IgD-negative memory B cell (primary cell): ENCODE data around the gene HMSD. TPM values are rescaled to one million over a fixed set of nuclear protein-coding genes. Genes with fewer than 3 reads are reported as not detected.
A peak's percentile ranks its signal among the peaks of the same experiment; 100 is the strongest.
"Not testable (repeated sequence)": the region's sequence is repeated elsewhere in the genome, so short reads cannot be mapped to it uniquely, and the experiment has no call there.

Experiments used
- H3K27ac Mint-ChIP-seq, 3 donors: one replicate each; pipeline ENCODE4 v1.8.0; 2020 to 2022; ENCODE audit warnings: mild to moderate bottlenecking in 3 of 3, mixed read lengths in 3 of 3, moderate library complexity in 1 of 3
- H3K27me3 Mint-ChIP-seq: one replicate; pipeline ENCODE4 v1.8.0; 2021; ENCODE audit warnings: mixed read lengths
- H3K36me3 Mint-ChIP-seq: one replicate; pipeline ENCODE4 v1.8.0; 2020; ENCODE audit warnings: mild to moderate bottlenecking, mixed read lengths
- H3K4me1 Mint-ChIP-seq, 3 donors: one replicate each; pipeline ENCODE4 v1.8.0; 2020 to 2022; ENCODE audit warnings: mixed read lengths in 3 of 3, mild to moderate bottlenecking in 1 of 3
- H3K4me3 Mint-ChIP-seq, 4 donors: one replicate each; pipeline ENCODE4 v1.8.0; 2020 to 2022; ENCODE audit warnings: mild to moderate bottlenecking in 4 of 4, mixed read lengths in 4 of 4, moderate library complexity in 3 of 4
- H3K9me3 Mint-ChIP-seq, 3 donors: one replicate each; pipeline ENCODE4 v1.8.0; 2020 to 2021; ENCODE audit warnings: mixed read lengths in 3 of 3, mild to moderate bottlenecking in 1 of 3
- polyA plus RNA-seq: library from polyadenylated mRNA; unstranded; fragments of 300-500 nt; fragmentation: Illumina TruSeq; gene quantifications from one replicate; pipeline ENCODE4 v1.2.3, GENCODE V29; 2021

Gene HMSD
- polyA plus RNA-seq, 1 donor from 2014 or later = not detected

DNA sequence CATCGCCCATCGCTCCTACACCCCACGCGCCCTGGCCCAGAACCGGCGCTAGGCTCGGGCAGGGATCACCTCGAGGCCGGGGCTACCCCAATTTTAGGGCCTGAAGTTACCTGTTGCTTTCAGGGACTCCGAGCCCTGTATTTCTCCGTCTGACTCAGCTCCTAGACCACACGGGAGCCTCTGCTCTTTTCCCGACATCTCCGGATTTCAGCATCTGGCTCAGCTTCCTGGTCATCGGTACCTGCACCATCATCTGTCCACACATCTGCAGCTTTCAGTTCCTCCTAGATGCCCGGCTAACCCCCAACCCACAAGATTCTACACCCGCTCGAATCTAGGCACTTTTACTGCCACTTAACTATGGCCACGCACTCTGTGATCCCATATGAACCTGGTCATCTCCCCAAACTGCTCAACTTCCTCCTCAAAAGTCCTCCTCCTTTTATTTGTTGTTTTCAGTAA lies 12.1 kb upstream of the HMSD start:
- Mint-ChIP-seq H3K27me3 (peaks cover 8% of the 10 kb centered on the region), H3K27ac (no peak overlapping the region), H3K36me3 (peaks cover 2% of the 10 kb centered on the region), H3K4me1 (peaks cover 3 to 6% (median 3%) of the 10 kb centered on the region in 3 donors), H3K9me3 (no peaks in the 10 kb centered on the region), H3K4me3 (no peak overlapping the region)

DNA sequence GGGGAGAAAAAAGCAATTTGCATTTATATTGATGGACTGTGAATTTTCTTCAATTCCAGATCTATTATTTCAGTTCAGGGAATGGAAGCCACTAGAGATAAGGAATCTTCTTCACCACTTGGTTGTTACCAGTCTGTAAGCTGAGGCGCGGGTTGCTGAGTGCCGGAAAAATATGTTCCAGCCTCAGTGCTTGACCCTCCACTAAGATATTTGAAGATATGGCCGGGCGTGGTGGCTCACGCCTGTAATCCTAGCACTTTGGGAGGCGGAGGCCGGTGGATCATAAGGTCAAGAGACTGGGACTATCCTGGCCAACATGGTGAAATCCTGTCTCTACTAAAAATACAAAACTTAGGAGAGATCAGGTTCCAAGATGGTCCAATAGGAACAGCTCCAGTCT lies 9.1 kb upstream of the HMSD start:
- Mint-ChIP-seq H3K36me3 (peaks cover 2% of the 10 kb centered on the region), H3K27ac (no peak overlapping the region), H3K27me3 (peaks cover 20% of the 10 kb centered on the region), H3K4me3 (no peak overlapping the region), H3K9me3 (no peaks in the 10 kb centered on the region), H3K4me1 (peaks cover 3 to 6% (median 3%) of the 10 kb centered on the region in 3 donors)

DNA sequence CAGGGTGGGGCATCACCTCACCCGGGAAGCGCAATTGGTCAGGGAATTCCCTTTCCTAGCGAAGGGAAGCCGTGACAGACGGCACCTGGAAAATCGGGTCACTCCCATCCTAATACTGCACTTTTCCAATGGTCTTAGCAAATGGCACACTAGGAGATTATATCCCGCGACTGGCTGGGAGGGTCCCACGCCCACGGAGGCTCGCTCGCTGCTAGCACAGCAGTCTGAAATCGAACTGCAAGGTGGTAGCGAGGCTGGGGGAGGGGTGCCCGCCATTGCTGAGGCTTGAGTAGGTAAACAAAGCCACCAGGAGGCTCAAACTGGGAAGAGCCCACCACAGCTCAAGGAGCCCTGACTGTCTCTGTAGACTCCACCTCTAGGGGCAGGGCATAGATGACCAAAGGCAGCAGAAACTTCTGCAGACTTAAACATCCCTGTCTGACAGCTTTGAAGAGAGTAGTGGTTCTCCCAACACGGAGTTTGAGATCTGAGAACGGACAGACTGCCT lies 8.5 kb upstream of the HMSD start:
- not testable (repeated sequence) for H3K36me3 Mint-ChIP-seq, H3K4me1 Mint-ChIP-seq, H3K4me3 Mint-ChIP-seq, H3K9me3 Mint-ChIP-seq, H3K27ac Mint-ChIP-seq
- H3K27me3 Mint-ChIP-seq = peaks cover 19% of the 10 kb centered on the region

DNA sequence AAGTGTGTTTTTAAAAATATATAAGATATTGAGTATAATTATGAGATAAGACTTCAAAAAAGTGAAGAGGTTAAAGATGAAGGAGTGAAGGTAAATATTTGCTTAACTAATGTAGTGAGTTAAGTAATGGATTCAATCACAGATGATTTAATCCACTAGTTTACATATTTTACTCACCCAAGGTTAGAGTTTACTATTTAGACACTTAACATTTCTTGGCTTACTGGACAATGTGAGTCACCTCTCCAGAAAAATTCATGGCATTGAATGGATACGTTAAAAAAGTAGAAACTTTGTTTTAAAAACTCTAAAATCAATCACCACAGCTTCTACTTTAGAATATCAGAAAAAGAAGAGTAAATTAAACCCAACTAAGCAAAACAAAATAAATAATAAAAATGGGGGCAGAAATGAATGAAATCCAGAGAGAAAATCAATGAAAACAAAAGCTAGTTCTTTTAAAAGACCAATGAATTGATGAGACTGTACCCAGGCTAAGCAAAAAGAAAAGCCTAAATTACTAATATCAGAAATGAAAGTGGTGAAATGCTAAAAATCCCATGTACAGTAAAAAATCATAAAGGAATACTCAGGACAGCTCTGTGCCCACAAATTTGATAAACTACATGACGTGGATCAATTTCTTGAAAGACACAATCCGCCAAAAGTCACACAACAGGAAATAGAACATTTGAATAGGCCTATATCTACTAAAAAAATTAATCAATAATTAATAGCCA lies 1.9 kb upstream of the HMSD start:
- Mint-ChIP-seq H3K4me3 (peak overlapping the region in 1 of 4 donors; percentile 29), H3K4me1 (peaks cover 18 to 20% (median 19%) of the 10 kb centered on the region in 3 donors), H3K9me3 (no peaks in the 10 kb centered on the region), H3K36me3 (no peaks in the 10 kb centered on the region), H3K27me3 (peaks cover 14% of the 10 kb centered on the region), H3K27ac (no peak overlapping the region)

DNA sequence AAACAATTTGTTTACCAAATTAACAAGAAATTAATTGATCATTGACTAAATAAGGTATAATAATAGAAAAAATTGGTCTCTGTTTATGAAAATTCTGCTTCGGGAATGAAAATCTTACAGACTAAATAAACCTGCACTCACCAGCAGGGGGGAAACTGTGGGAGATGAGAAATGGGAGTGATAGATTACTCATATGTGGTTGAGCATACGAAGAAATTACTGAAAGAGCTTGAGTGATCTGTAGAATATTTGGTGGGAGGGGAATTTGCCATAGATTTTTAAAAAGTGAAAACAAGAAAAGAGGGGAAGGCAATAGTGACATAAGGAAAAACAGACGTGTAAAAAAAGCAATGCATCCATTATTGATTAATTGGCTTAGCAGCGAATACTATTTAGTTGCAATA lies 2.2 kb downstream of the HMSD start:
- Mint-ChIP-seq H3K27ac (no peak overlapping the region), H3K4me1 (peaks cover 18 to 20% (median 19%) of the 10 kb centered on the region in 3 donors), H3K9me3 (no peaks in the 10 kb centered on the region), H3K4me3 (no peak overlapping the region), H3K27me3 (peaks cover 1% of the 10 kb centered on the region), H3K36me3 (no peaks in the 10 kb centered on the region)

DNA sequence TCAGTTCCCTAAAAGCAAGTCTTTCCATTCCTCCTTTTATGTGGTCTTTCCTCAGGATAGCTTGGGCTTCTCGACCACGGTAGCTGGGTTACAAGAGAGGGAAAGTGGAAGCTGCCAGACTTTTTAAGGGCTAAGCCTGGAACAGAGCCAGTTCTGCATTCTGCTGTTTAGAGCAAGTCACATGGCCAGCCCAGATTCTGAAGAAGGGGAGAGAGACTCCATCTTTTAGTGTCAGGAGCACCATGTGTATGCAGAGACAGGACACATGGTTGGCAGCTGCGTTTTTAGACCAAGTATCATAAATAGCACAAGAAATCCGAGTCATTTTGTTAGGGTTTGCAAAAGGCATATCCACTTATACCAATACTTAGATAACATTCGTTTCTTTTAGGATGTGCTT lies 4.7 kb downstream of the HMSD start:
- H3K27ac Mint-ChIP-seq = no peak overlapping the region
- peaks cover 1% of the 10 kb centered on the region for H3K27me3 Mint-ChIP-seq
- H3K36me3 Mint-ChIP-seq = no peaks in the 10 kb centered on the region
- no peak overlapping the region for H3K4me3 Mint-ChIP-seq
- peaks cover 8 to 12% (median 11%) of the 10 kb centered on the region in 3 donors for H3K4me1 Mint-ChIP-seq
- H3K9me3 Mint-ChIP-seq = no peaks in the 10 kb centered on the region

GRCh38 chr18:63956755-63957154 lies 7.7 kb downstream of the HMSD start:
- Mint-ChIP-seq H3K27me3 (no peaks in the 10 kb centered on the region), H3K9me3 (no peaks in the 10 kb centered on the region), H3K27ac (no peak overlapping the region), H3K36me3 (no peaks in the 10 kb centered on the region), H3K4me1 (no peaks in the 10 kb centered on the region), H3K4me3 (no peak overlapping the region)

DNA sequence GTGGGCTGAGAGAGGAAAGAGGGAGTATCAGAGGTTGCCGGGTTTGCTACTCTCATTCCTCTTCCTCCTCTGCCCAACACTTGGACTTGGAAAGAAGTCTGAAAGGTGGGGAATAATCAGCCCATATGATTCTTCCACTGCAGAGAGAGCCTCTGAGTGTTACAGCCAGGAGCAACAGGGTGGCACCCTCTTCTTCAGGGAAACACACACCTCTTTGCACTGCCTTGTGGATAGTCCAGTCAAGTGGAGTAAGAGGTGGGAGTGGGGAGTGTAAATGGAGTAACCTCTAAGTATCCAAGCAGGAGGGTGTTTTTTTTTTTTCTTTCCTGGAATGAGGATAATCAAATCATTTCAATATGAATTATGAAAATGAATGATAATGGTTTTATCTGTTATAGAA lies 11.8 kb downstream of the HMSD start:
- H3K27ac Mint-ChIP-seq = no peak overlapping the region
- no peaks in the 10 kb centered on the region for H3K9me3 Mint-ChIP-seq
- no peaks in the 10 kb centered on the region for H3K27me3 Mint-ChIP-seq
- no peaks in the 10 kb centered on the region for H3K4me1 Mint-ChIP-seq
- H3K36me3 Mint-ChIP-seq = no peaks in the 10 kb centered on the region
- H3K4me3 Mint-ChIP-seq = no peak overlapping the region

GRCh38 chr18:63961435-63961980 lies 12.4 kb downstream of the HMSD start:
- H3K36me3 Mint-ChIP-seq = no peaks in the 10 kb centered on the region
- H3K9me3 Mint-ChIP-seq = no peaks in the 10 kb centered on the region
- H3K4me3 Mint-ChIP-seq = no peak overlapping the region
- H3K4me1 Mint-ChIP-seq = no peaks in the 10 kb centered on the region
- H3K27me3 Mint-ChIP-seq = no peaks in the 10 kb centered on the region
- no peak overlapping the region for H3K27ac Mint-ChIP-seq

DNA sequence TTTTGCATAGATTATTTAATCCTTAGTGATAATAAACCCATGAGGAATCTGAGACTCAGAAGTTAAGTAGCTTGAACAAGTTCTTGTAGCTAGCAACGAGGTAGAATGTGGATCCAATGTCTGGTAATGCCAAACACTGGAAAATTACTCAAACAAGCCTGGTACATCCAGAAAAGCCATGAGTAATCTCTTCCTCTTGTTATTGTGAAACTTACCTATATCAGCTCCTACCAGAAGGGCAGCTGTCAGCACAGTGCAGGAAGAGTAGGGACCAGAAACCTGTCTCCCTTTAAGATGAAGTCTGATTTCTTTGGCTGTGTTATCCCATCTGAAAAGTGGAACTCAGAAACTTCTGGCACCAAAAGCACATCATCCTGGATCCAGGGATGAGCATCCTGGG lies 13.0 kb downstream of the HMSD start:
- Mint-ChIP-seq H3K27me3 (no peaks in the 10 kb centered on the region), H3K4me3 (no peak overlapping the region), H3K27ac (no peak overlapping the region), H3K36me3 (no peaks in the 10 kb centered on the region), H3K4me1 (no peaks in the 10 kb centered on the region), H3K9me3 (no peaks in the 10 kb centered on the region)

GRCh38 chr18:63963615-63964256 lies 14.6 kb downstream of the HMSD start:
- Mint-ChIP-seq H3K27ac (no peak overlapping the region), H3K4me3 (peak overlapping the region in 1 of 4 donors; percentile 21), H3K27me3 (no peaks in the 10 kb centered on the region), H3K4me1 (peaks cover 0 to under 1% (median 0%) of the 10 kb centered on the region in 3 donors), H3K36me3 (no peaks in the 10 kb centered on the region), H3K9me3 (no peaks in the 10 kb centered on the region)

- Mint-ChIP-seq H3K27ac (no peak overlapping the region), H3K36me3 (no peaks in the 10 kb centered on the region), H3K4me1 (peaks cover 7 to 12% (median 11%) of the 10 kb centered on the region in 3 donors), H3K9me3 (no peaks in the 10 kb centered on the region), H3K4me3 (no peak overlapping the region), H3K27me3 (no peaks in the 10 kb centered on the region)
Observed at GRCh38 chr18:63964908-63965307, 15.8 kb downstream of the HMSD start.

DNA sequence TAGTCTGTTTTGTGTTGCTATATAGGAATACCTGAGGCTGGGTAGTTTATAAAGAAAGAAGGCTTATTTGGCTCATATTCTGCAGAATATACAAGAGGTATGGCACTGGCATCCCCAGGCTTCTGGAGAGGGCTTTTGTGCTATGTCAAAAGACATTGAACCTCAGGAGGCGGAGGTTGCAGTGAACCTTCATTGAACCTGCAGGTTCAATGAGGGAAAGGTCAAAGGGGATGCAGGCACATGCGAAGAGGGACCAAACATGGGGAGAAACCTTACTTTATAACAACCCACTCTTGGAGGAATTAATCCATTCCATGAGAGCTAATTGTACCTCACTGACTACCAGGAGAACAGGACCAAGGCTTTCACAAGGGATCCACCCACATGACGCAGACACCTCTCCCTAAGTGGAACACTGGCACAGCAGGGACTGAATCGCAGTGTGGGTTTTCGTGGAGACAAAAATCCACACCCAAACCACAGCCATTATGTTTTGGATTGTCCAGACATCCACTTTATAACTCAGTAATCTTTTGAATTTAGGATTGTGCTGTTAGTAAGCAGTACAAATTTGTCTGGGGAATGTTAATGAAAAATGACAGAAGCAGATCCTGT lies 16.7 kb downstream of the HMSD start:
- no peaks in the 10 kb centered on the region for H3K9me3 Mint-ChIP-seq
- H3K4me1 Mint-ChIP-seq = peaks cover 8 to 13% (median 13%) of the 10 kb centered on the region in 3 donors
- no peak overlapping the region for H3K27ac Mint-ChIP-seq
- H3K27me3 Mint-ChIP-seq = no peaks in the 10 kb centered on the region
- no peaks in the 10 kb centered on the region for H3K36me3 Mint-ChIP-seq
- H3K4me3 Mint-ChIP-seq = peak overlapping the region in 1 of 4 donors; percentile 46

GRCh38 chr18:63969942-63970808 lies 21.1 kb downstream of the HMSD start, which contains the start of gene SERPINB8:
SERPINB8 (plus strand) TSS chr18:63970081; CDS start chr18:63978309, 8,228 bp downstream.
- Mint-ChIP-seq H3K27me3 (no peaks in the 10 kb centered on the region), H3K9me3 (peaks cover 0 to 1% (median 0%) of the 10 kb centered on the region in 3 donors), H3K36me3 (no peaks in the 10 kb centered on the region), H3K4me1 (peaks cover 29 to 39% (median 29%) of the 10 kb centered on the region in 3 donors), H3K4me3 (peak within 1 kb of the TSS; percentile 93 to 97 (median 97)), H3K27ac (peak within 1 kb of the TSS; percentile 41 to 96 (median 92))
